Measurements from ENCODE around the gene LHX4.

Gene LHX4

DNA sequence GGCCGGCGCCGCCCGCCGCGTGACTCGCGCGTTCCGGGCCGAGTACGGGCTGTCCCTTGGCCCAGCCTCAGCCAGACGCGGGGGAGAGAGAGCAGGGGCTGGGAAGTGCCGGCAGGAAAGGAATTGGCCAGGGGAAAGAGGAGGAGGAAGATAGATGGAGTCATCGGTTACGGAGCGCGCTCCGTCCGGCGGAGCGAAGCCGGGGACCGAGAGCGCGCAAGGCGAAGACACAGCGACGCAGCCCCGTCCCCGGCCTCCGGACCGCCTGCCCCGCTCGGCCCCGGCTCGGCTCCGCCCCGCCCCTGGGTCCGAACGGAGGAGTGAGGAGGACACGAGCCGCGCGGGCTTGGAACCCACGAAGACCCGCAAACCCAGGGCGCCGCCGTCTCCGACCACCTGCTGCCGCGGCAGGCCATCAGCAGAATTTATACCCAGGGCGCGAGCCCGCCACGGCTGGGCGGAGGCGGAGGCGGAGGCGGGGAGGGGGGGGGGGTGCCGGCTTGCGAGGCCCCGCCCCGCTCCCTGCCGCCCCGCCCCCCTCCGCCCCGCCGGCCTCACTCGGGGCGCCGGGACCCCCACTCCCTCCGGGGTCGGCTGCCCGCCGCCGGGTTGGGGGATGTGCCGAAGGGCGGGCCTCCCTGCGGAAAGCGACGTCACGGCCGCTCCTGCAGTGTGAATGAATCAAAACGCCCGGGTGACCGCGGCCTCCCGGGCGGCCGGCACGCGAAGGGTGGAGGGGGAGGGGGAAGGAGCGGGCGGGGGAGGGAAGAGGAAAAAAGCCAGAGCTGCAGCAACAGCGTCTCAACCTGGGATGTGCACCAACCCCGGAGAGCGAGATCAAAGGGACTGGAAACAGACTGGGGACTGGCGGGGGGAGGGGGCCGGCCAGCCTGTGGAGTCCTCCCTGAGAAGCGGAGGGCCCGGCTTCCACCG lies at the start of gene LHX4:
TSS of gene LHX4 (plus strand) at position 782 of the 933 bp plus-strand sequence. CDS start 266 bp downstream, outside the sequence.
- DNase-seq, result peak; percentile 57 to 59

GRCh38 chr1:180181048-180181447 lies 49.0 kb upstream of the LHX4 start:
- peak; percentile 40 for DNase-seq

GRCh38 chr1:180181996-180182642 lies 47.9 kb upstream of the LHX4 start:
- DNase-seq, result no peak

DNA sequence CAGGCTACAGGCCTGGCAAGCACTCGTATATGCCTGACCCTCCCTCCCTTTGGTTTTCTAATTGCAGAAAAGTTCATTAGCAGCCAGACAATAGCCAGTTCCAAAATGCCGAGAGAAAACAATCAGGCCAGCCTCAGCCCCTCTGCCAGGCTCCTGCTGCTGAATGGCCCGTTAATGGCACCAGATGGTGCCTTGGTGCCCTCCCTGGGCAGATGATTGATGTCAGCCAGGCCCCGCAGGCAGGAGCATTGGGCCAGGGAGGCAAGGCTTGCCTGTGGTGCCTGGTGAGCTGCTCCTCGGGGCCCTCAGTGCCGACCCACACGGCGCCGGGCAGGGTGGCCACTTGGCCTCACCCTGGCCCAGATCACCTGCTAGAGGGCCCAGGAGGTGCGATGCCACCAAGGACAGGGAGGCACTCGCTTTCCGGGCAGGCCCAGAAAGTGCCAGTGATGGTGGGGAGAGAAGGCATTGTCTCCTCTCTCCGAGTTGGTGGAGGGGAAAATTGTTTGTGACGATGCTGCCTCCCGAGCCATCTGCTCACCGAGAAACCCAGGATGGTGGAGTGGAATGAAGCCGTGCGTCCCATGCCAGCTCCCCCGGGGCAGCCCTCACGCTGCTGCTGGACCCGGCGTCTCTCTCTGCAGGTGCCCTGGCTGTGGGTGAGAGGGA lies 47.3 kb upstream of the LHX4 start:
- DNase-seq, result no peak

- DNase-seq, result no peak
Measured at GRCh38 chr1:180183426-180183825, 46.6 kb upstream of the LHX4 start.

- DNase-seq, result no peak
Measured at GRCh38 chr1:180184041-180184440, 46.0 kb upstream of the LHX4 start.

GRCh38 chr1:180185281-180185680 lies 44.8 kb upstream of the LHX4 start:
- no peak for DNase-seq

GRCh38 chr1:180185971-180186645 lies 44.0 kb upstream of the LHX4 start:
- no peak for DNase-seq

DNA sequence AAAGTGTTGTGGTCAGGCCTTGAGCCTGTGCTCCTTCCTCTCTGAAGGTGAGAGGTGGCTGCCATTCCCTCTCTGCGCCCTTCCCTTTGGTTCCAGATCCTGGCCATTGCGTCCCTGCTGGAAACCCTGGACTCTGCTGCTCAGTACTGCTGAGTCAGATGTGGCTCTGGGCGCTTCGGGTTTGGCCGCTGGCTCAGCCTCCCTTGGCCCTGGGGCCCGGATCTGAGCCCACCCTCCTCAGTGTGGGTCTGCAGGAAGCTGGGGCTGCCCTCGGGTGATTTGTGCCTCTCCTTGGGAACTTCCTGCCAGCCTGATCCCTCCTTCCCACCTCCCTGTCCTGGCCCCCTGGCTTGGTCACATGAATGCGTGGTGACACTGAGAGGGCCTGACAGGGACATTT lies 43.2 kb upstream of the LHX4 start:
- DNase-seq, result no peak

GRCh38 chr1:180187626-180188025 lies 42.4 kb upstream of the LHX4 start:
- no peak for DNase-seq

DNA sequence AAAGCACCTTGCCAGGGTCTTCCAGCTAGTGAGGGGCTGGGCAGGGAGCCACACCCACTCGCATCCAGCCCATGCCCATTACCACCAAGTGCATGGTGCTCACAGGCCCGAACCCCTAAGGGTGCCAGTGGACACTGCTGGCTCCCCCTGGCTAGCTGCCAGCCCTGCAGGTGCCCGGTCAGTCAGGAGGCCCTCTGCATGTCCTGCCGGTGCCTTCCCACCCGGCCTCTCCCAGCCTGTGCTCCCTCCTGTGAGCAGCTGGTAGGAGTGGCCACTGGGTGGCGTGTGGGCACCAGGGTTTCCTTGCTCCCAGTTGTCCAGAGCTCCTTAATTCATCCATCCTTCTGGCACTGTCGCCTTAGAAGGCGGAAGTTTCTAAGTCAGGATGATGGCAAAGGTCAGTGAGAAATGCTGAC lies 42.0 kb upstream of the LHX4 start:
- DNase-seq, result peak in 1 of 2 experiments; percentile 29

GRCh38 chr1:180188684-180189175 lies 41.3 kb upstream of the LHX4 start:
- no peak for DNase-seq

DNA sequence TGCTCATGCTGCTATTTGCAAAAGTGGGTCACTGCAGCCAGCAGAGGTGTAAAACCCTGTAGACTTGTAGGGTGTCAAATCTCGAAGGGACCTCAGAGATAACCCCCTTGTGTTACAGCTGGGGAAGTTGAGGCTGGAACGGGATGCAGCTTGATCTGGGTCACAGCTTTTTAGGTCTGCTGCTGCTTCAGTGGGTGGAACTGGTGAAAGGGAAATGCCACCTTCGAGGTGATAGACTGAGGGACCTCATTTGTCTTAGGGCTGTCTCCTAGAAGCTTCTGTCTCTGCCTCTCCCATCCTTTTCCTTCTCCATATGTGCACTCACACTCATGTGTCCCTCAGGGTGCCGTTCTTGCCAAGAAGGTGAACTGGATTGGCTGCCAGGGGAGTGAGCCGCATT lies 40.0 kb upstream of the LHX4 start:
- DNase-seq, result no peak

- no peak for DNase-seq
Measured at GRCh38 chr1:180192172-180192571, 37.9 kb upstream of the LHX4 start.

- DNase-seq, result no peak
Measured at GRCh38 chr1:180193141-180194047, 36.7 kb upstream of the LHX4 start.

- DNase-seq, result no peak
Measured at GRCh38 chr1:180194048-180194425, 36.0 kb upstream of the LHX4 start.

- DNase-seq, result no peak
Measured at GRCh38 chr1:180194546-180195207, 35.4 kb upstream of the LHX4 start.

GRCh38 chr1:180195401-180195800 lies 34.7 kb upstream of the LHX4 start:
- DNase-seq, result no peak

- DNase-seq, result no peak
Measured at GRCh38 chr1:180195916-180196315, 34.1 kb upstream of the LHX4 start.

GRCh38 chr1:180196436-180197003 lies 33.5 kb upstream of the LHX4 start:
- no peak for DNase-seq

DNA sequence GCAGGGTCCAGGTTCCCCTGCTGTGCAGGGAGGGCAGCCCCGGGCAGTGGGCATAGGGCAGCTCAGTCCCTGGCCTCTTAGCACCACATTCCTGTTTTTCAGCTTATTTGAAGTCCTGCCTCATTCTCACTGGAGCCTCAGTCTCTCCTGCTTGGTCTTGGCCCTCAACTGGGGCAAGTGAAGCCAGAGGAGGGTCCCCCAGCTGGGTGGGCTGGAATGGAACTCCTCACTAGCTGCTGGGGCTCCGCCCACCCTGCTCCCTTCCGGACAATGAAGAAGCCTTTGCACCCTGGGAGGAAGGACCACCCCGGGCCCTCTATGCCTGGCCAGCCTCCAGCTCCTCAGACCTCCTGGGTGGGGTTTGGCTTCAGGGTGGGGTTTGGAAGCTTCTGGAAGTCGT lies 32.8 kb upstream of the LHX4 start:
- no peak for DNase-seq

Data from activated T-cell treated with anti-CD3 and anti-CD28 coated beads, Interleukin-2, amount 50 U/mL, for 48 hours (primary cell).